Upper lobe of right lung (tissue), 1 donor: Measurements from ENCODE around the gene CLCN1. TPM values are rescaled to one million over a fixed set of nuclear protein-coding genes. Genes with fewer than 3 reads are reported as not detected.
"Not testable (repeated sequence)": the region's sequence is repeated elsewhere in the genome, so short reads cannot be mapped to it uniquely, and the experiment has no call there.

Source experiments
- ATAC-seq: fragments of 200-7000 bp; cut with Tn5 transposase; one replicate; pipeline ENCODE4 v1.9.1; 2020; ENCODE audit warnings: mild to moderate bottlenecking, moderate library complexity
- DNase-seq: peaks from one replicate; pipeline ENCODE4 v3.0.0-alpha.2; 2020
- H3K27ac ChIP-seq: fragments of 200-600 bp; one replicate; pipeline ENCODE4 v1.8.0; 2022
- H3K27me3 ChIP-seq: fragments of 200-600 bp; one replicate; pipeline ENCODE4 v1.8.0; 2022; ENCODE audit warnings: mild to moderate bottlenecking
- H3K36me3 ChIP-seq: fragments of 200-600 bp; one replicate; pipeline ENCODE4 v1.8.0; 2022
- H3K4me1 ChIP-seq: fragments of 200-600 bp; one replicate; pipeline ENCODE4 v1.8.0; 2022
- H3K4me3 ChIP-seq: fragments of 200-600 bp; one replicate; pipeline ENCODE4 v1.8.0; 2022; ENCODE audit warnings: mild to moderate bottlenecking
- H3K9me3 ChIP-seq: fragments of 200-600 bp; one replicate; pipeline ENCODE4 v1.8.0; 2022
- intact Hi-C: fragments of 100-400 bp; cut with DNase I; formaldehyde crosslinking; loops from one replicate; pipeline ENCODE4 v1.11.0; 2022
- total RNA-seq: library from RNA; stranded (reverse); fragmentation: NEBNext Ultra II Directional; extraction: Animal tissue kit (Norgen Biotek cat#: 25700); gene quantifications from one replicate; pipeline ENCODE4 v1.2.1, GENCODE V29; 2021
- TF ChIP-seq, protein P1 (sequence below): fragments of 200-600 bp; IDR thresholded peaks from one replicate; pipeline ENCODE4 v1.8.0; 2022; ENCODE audit warnings: antibody characterized with exemption
- donor health status: DM: no; HTN: yes; CAD: no; lungs with severe emphysema.

Gene CLCN1
- total RNA-seq, 1 donor from 2014 or later: not detected

- DNase-seq: peak; percentile 100
- TF ChIP-seq, protein P1, sequence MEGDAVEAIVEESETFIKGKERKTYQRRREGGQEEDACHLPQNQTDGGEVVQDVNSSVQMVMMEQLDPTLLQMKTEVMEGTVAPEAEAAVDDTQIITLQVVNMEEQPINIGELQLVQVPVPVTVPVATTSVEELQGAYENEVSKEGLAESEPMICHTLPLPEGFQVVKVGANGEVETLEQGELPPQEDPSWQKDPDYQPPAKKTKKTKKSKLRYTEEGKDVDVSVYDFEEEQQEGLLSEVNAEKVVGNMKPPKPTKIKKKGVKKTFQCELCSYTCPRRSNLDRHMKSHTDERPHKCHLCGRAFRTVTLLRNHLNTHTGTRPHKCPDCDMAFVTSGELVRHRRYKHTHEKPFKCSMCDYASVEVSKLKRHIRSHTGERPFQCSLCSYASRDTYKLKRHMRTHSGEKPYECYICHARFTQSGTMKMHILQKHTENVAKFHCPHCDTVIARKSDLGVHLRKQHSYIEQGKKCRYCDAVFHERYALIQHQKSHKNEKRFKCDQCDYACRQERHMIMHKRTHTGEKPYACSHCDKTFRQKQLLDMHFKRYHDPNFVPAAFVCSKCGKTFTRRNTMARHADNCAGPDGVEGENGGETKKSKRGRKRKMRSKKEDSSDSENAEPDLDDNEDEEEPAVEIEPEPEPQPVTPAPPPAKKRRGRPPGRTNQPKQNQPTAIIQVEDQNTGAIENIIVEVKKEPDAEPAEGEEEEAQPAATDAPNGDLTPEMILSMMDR: peak; percentile 45
- Histone ChIP-seq H3K27me3 (no peaks in the 10 kb centered on the region), H3K27ac (peak within 1 kb of the TSS; percentile 92), H3K9me3 (no peaks in the 10 kb centered on the region), H3K4me3 (peak within 1 kb of the TSS; percentile 93), H3K36me3 (peaks cover 16% of the 10 kb centered on the region), H3K4me1 (peaks cover 32% of the 10 kb centered on the region)
- peak; percentile 94 for ATAC-seq
- intact Hi-C loops: no loop called here
Measured at GRCh38 chr7:143287935-143288826, 27.7 kb upstream of the CLCN1 start, which contains the start of gene CASP2. CASP2 (plus strand) TSS chr7:143288351; CDS start chr7:143288456, 105 bp downstream.

DNA sequence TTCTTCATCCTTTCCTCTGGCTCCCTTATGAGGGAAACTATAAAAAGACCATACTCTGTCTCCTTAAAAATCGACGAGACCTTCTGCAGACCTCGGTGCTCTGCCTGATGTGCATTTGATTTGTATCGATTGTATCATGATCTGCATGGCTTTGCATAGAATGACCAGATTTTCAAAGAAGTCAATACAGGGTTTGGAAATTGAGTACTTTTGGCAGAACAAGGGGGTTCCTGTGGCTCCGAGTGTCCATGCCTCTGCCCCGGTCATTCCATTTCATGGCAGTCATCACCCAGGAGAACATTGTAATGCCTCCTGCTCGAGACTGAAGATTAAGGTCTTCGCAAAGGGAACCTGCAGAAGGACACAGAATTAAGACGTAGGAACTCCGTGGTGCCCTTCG is 27.1 kb upstream of the CLCN1 start:
- Histone ChIP-seq H3K27ac (peak overlapping the region; percentile 92), H3K27me3 (no peaks in the 10 kb centered on the region), H3K4me3 (peak overlapping the region; percentile 93), H3K9me3 (no peaks in the 10 kb centered on the region), H3K4me1 (peaks cover 32% of the 10 kb centered on the region), H3K36me3 (peaks cover 22% of the 10 kb centered on the region)
- ATAC-seq (no peak), DNase-seq (no peak)
- intact Hi-C loops: no loop called here
- TF ChIP-seq, protein P1: no peak

DNA sequence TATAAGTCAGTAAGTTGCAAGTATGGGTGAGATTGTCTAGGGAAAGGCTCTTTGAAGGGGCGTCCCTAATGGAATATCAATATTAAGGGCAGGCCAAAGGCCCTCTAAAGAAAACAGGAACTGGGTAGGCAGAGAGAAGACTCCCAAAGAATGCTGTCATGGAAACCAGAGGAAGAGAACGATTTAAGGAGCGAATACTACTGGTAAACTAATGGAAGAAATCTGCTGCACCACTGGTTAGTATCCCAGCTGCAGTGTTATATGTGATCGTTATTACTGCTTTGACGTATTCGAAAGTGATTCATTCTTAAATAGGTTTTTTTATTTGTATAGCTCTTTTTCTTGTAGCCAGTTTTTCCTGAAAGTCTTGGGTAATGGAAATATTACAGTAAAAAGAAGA is 26.5 kb upstream of the CLCN1 start:
- H3K4me3 ChIP-seq: peak overlapping the region; percentile 93
- H3K27ac ChIP-seq: peak overlapping the region; percentile 92
- no peaks in the 10 kb centered on the region for H3K27me3 ChIP-seq
- no peak for ATAC-seq
- intact Hi-C loops: no loop called here
- peaks cover 28% of the 10 kb centered on the region for H3K36me3 ChIP-seq
- no peaks in the 10 kb centered on the region for H3K9me3 ChIP-seq
- TF ChIP-seq, protein P1: no peak
- DNase-seq: no peak
- peaks cover 32% of the 10 kb centered on the region for H3K4me1 ChIP-seq

GRCh38 chr7:143289888-143290287 is 26.0 kb upstream of the CLCN1 start:
- Histone ChIP-seq H3K4me1 (peaks cover 32% of the 10 kb centered on the region), H3K4me3 (peak overlapping the region; percentile 93), H3K36me3 (peaks cover 33% of the 10 kb centered on the region), H3K27ac (peak overlapping the region; percentile 92)
- ATAC-seq, H3K27me3 ChIP-seq, H3K9me3 ChIP-seq, intact Hi-C loops, DNase-seq: not testable (repeated sequence)

DNA sequence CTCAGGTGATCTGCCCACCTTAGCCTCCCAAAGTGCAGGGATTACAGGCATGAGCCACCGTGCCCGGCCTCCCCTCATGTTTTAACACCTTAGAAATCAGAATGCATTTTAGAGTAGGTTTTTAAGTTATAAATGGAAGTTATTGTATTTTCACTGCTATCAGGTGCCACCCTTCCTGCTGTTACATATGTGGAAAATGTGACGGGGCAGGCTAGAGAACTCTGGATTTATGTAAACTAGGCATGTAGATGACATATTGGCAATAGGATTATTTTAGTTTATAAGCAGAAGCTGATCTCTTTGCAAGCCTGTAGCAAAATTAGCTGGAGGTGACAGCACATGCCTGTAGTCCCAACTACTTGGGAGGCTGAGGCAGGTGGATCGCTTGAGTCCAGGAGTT is 25.6 kb upstream of the CLCN1 start:
- Histone ChIP-seq H3K9me3 (no peaks in the 10 kb centered on the region), H3K27me3 (no peaks in the 10 kb centered on the region), H3K4me3 (no peak overlapping the region), H3K4me1 (peaks cover 32% of the 10 kb centered on the region), H3K36me3 (peaks cover 37% of the 10 kb centered on the region), H3K27ac (no peak overlapping the region)
- DNase-seq (no peak), ATAC-seq (no peak)
- intact Hi-C loops: no loop called here
- TF ChIP-seq, protein P1: no peak

GRCh38 chr7:143292876-143293275 is 23.0 kb upstream of the CLCN1 start:
- peaks cover 36% of the 10 kb centered on the region for H3K4me1 ChIP-seq
- no peaks in the 10 kb centered on the region for H3K27me3 ChIP-seq
- H3K27ac ChIP-seq: no peak overlapping the region
- peaks cover 63% of the 10 kb centered on the region for H3K36me3 ChIP-seq
- TF ChIP-seq, protein P1: no peak
- H3K4me3 ChIP-seq: no peak overlapping the region
- ATAC-seq (no peak), DNase-seq (no peak)
- no peaks in the 10 kb centered on the region for H3K9me3 ChIP-seq
- intact Hi-C loops: no loop called here
